Gastrocnemius medialis (tissue), 4 donors: ENCODE results near the gene NPBWR2. TPM values are rescaled to one million over a fixed set of nuclear protein-coding genes. Genes with fewer than 3 reads are reported as not detected.

Source experiments
- ATAC-seq, 2 donors: fragments of 150-250 bp; one replicate each; pipeline ENCODE4 v1.9.1; 2016
- DNase-seq, 2 donors: peaks; one replicate each; pipeline ENCODE4 v3.0.0-alpha.2; 2019
- H3K27ac ChIP-seq, 4 donors: fragments of 200-600 bp; sonication (generic); 1 replicate in 1 of 4; 2 replicates in 3 of 4; pipeline ENCODE4 v1.5.1; 2016 to 2018; ENCODE audit warnings: mild to moderate bottlenecking in 2 of 4, moderate library complexity in 1 of 4
- H3K27me3 ChIP-seq, 3 donors: fragments of 200-600 bp; sonication (generic) in 2 of 3; 1 replicate in 1 of 3; 2 replicates in 2 of 3; pipeline versions ENCODE4 v1.5.1 to v1.6.0; 2016 to 2019; ENCODE audit warnings: mild to moderate bottlenecking in 1 of 3, moderate library complexity in 1 of 3
- H3K36me3 ChIP-seq, 2 donors: fragments of 200-600 bp; sonication (generic) in 1 of 2; one replicate each; pipeline ENCODE4 v1.5.1; 2017 to 2018
- H3K4me1 ChIP-seq, 2 donors: fragments of 200-600 bp; sonication (generic) in 1 of 2; one replicate each; pipeline ENCODE4 v1.5.1; 2016 to 2017; ENCODE audit warnings: mild to moderate bottlenecking in 2 of 2
- H3K4me3 ChIP-seq, 4 donors: fragments of 200-600 bp; sonication (generic) in 3 of 4; 1 replicate in 1 of 4; 2 replicates in 3 of 4; pipeline ENCODE4 v1.5.1; 2016 to 2019; ENCODE audit warnings: mild to moderate bottlenecking in 2 of 4
- H3K9me3 ChIP-seq, 3 donors: fragments of 200-600 bp; sonication (generic) in 2 of 3; 1 replicate in 1 of 3; 2 replicates in 2 of 3; pipeline ENCODE4 v1.5.1; 2016 to 2019
- POLR2A ChIP-seq, 2 donors: fragments of 450-650 bp; IDR thresholded peaks; one replicate each; pipeline ENCODE4 v1.6.1; 2017; ENCODE audit warnings: antibody characterized with exemption in 2 of 2, mild to moderate bottlenecking in 2 of 2, moderate library complexity in 2 of 2
- in situ Hi-C, 4 donors: fragments of 200-750 bp; cut with MboI; loops; one replicate each; pipeline versions ENCODE4 v1.15.0 to v1.8.0; 2017; ENCODE audit warnings: low sequenced_read_pairs in 4 of 4
- intact Hi-C: fragments of 100-400 bp; cut with DNase I; formaldehyde crosslinking; loops from one replicate; pipeline ENCODE4 v1.15.1; 2023; ENCODE audit warnings: low total_unique reads
- total RNA-seq, 4 donors: library from RNA; depleted of rRNA; stranded (reverse); fragments of >200 nt; gene quantifications; one replicate each; pipeline versions ENCODE4 v1.1.0 to v1.2.3, GENCODE V29; 2016
- TF ChIP-seq, protein P1 (sequence below), 5 experiments: fragments of 450-650 bp in 3 of 5; fragments of 200-600 bp in 2 of 5; sonication (generic) in 2 of 5; IDR thresholded peaks in 4 of 5; conservative IDR thresholded peaks in 1 of 5; 1 replicate in 4 of 5; 2 replicates in 1 of 5; pipeline ENCODE4 v1.5.1; 2016 to 2019; ENCODE audit warnings: antibody characterized with exemption in 5 of 5, mild to moderate bottlenecking in 3 of 5, moderate library complexity in 3 of 5

NPBWR2 gene
- total RNA-seq, 4 donors from 2014 or later, result not detected

DNA sequence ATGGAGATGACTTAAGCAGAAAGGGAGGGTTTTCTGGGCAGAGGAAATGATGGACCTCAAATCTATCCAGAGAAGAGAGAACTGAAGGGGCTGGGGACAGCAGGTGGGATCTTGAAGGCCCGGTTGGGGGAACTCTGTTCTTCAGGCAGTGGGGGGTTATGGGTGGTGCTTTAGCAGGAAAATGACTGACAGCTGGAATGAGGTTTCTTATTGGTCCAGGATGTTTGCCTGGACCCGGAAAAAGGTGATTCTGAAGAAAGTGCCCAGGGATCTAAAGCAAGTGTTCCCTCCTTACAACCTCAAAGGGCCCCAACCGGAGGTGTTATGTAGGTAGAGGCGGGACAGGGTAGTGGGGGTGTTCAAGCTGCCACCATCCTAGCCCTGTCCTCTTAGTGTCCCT lies 11.9 kb downstream of the NPBWR2 start:
- H3K27me3 ChIP-seq, result peaks cover 0 to 14% (median 8%) of the 10 kb centered on the region in 3 donors
- H3K4me3 ChIP-seq, result no peak overlapping the region
- H3K4me1 ChIP-seq, result no peaks in the 10 kb centered on the region
- no peak overlapping the region for H3K27ac ChIP-seq
- no peaks in the 10 kb centered on the region for H3K36me3 ChIP-seq
- in situ Hi-C loops, result no loop called here
- ATAC-seq (no peak), DNase-seq (no peak)
- no peaks in the 10 kb centered on the region for H3K9me3 ChIP-seq
- intact Hi-C loops, result loop anchor here (10.0 kb wide), 1 partner anchor 1111 kb away; no protein-coding TSS in a partner anchor
- TF ChIP-seq, protein P1, sequence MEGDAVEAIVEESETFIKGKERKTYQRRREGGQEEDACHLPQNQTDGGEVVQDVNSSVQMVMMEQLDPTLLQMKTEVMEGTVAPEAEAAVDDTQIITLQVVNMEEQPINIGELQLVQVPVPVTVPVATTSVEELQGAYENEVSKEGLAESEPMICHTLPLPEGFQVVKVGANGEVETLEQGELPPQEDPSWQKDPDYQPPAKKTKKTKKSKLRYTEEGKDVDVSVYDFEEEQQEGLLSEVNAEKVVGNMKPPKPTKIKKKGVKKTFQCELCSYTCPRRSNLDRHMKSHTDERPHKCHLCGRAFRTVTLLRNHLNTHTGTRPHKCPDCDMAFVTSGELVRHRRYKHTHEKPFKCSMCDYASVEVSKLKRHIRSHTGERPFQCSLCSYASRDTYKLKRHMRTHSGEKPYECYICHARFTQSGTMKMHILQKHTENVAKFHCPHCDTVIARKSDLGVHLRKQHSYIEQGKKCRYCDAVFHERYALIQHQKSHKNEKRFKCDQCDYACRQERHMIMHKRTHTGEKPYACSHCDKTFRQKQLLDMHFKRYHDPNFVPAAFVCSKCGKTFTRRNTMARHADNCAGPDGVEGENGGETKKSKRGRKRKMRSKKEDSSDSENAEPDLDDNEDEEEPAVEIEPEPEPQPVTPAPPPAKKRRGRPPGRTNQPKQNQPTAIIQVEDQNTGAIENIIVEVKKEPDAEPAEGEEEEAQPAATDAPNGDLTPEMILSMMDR (IDR thresholded peaks at IDR 0.05 in 4 of 5, conservative IDR thresholded peaks at IDR 0.05 in 1 of 5), result no peak
- no peak for TF ChIP-seq POLR2A (IDR thresholded peaks at IDR 0.05)

DNA sequence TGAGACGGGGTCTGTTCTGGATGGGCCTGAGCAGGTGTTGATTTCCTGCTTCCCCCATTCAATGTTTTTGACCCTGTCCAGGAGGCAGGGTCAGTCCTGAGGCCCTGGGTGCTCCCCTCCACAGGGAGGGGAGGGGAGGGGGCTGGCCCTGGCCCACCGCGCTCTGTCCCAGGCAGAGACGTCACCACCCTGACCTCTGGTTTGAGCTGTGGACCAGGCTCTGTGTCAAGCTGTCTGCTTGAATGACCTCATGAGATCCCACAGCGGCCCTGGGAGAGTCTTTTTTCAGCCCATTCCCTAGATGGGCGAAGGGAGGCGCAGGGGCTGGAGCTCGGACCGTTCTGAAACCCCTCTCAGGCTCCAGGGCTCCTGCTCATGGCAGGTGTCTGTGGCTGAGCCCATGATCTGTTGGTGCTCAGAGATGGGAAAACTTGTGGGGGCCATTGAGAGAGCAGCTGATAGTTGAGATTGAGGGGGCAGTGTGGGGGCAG lies 14.3 kb downstream of the NPBWR2 start:
- in situ Hi-C loops, result no loop called here
- H3K4me1 ChIP-seq, result no peaks in the 10 kb centered on the region
- TF ChIP-seq POLR2A (IDR thresholded peaks at IDR 0.05), result no peak
- TF ChIP-seq, protein P1 (IDR thresholded peaks at IDR 0.05 in 4 of 5, conservative IDR thresholded peaks at IDR 0.05 in 1 of 5), result no peak

DNA sequence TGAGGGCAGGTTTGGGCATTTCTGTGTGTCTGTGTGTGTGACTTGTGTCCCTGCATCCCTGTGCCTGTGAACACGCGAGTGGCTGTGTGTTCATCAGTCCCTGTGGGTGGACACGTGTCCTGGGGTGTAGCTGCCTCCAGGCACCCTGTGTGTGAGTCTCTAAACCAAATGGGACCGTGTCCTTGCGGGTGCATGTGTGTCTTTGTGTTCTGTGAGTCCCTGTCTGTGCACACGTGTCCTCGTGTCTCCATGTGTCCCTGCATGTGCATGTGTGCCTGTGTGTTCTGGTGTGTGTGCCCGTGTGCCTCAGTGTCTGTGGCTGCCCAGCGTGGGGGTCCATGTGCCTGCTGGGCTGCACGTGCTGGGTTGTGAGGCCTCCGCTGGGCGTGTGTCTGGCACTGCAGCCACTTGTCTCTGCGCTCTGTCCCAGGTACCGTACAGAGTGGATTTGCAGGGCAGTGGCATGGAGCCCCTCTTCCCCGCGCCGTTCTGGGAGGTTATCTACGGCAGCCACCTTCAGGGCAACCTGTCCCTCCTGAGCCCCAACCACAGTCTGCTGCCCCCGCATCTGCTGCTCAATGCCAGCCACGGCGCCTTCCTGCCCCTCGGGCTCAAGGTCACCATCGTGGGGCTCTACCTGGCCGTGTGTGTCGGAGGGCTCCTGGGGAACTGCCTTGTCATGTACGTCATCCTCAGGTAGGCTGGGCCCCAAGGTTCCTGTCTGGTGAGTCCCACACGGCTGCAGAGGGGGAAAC lies 14.9 kb downstream of the NPBWR2 start:
- H3K4me3 ChIP-seq, result no peak overlapping the region
- no peak overlapping the region for H3K27ac ChIP-seq
- no peaks in the 10 kb centered on the region for H3K9me3 ChIP-seq
- TF ChIP-seq, protein P1 (IDR thresholded peaks at IDR 0.05 in 4 of 5, conservative IDR thresholded peaks at IDR 0.05 in 1 of 5), result no peak
- no peak for TF ChIP-seq POLR2A (IDR thresholded peaks at IDR 0.05)
- H3K27me3 ChIP-seq, result peaks cover 0 to 4% (median 3%) of the 10 kb centered on the region in 3 donors
- in situ Hi-C loops, result no loop called here
- no peaks in the 10 kb centered on the region for H3K36me3 ChIP-seq
- DNase-seq (no peak), ATAC-seq (no peak)
- intact Hi-C loops, result loop anchor here (10.0 kb wide), 1 partner anchor 1108 kb away; no protein-coding TSS in a partner anchor
- H3K4me1 ChIP-seq, result no peaks in the 10 kb centered on the region

More for the DNA sequence above, 14.3 kb downstream of the NPBWR2 start:
- peaks cover 0 to 1% (median 0%) of the 10 kb centered on the region in 3 donors for H3K27me3 ChIP-seq
- no peaks in the 10 kb centered on the region for H3K9me3 ChIP-seq
- ATAC-seq (no peak), DNase-seq (no peak)
- no peak overlapping the region for H3K27ac ChIP-seq
- intact Hi-C loops, result loop anchor here (10.0 kb wide), 1 partner anchor 1108 kb away; no protein-coding TSS in a partner anchor
- H3K4me3 ChIP-seq, result no peak overlapping the region
- no peaks in the 10 kb centered on the region for H3K36me3 ChIP-seq

DNA sequence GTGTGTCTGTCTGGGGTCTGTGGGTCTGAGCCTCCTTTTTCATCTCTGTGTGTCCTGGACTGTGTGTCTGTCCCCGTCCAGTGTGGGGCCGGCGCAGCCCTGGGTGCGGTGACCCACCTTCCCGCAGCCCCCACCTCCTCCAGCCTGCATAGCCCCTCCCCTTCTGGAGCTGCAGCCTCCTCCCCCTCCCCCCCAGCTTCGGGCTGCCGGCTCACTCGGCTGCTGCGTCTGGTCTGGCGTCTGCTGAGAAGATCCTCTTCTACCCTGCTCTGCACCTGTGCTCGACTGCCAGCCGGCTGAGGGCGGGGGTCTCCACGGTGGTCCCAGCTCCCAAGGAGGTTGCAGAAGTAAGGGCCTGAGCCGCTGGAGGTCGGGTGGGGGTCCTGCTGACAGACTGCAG lies 15.6 kb downstream of the NPBWR2 start:
- no peak overlapping the region for H3K27ac ChIP-seq
- DNase-seq (no peak), ATAC-seq (no peak)
- H3K9me3 ChIP-seq, result no peaks in the 10 kb centered on the region
- H3K36me3 ChIP-seq, result no peaks in the 10 kb centered on the region
- intact Hi-C loops, result loop anchor here (10.0 kb wide), 1 partner anchor 1107 kb away; no protein-coding TSS in a partner anchor
- H3K4me3 ChIP-seq, result no peak overlapping the region
- H3K27me3 ChIP-seq, result peaks cover 0 to 6% (median 3%) of the 10 kb centered on the region in 3 donors
- TF ChIP-seq, protein P1 (IDR thresholded peaks at IDR 0.05 in 4 of 5, conservative IDR thresholded peaks at IDR 0.05 in 1 of 5), result no peak
- no peak for TF ChIP-seq POLR2A (IDR thresholded peaks at IDR 0.05)
- in situ Hi-C loops, result no loop called here
- H3K4me1 ChIP-seq, result no peaks in the 10 kb centered on the region
